CD4-positive, alpha-beta T cell (primary cell): ENCODE measurements around the gene NOX4. TPM values are rescaled to one million over a fixed set of nuclear protein-coding genes. Genes with fewer than 3 reads are reported as not detected.
"Not testable (repeated sequence)": the region's sequence is repeated elsewhere in the genome, so short reads cannot be mapped to it uniquely, and the experiment has no call there.

Source experiments
- ATAC-seq: fragments of 200-7000 bp; cut with Tn5 transposase; one replicate; pipeline ENCODE4 v1.10.0; 2022; ENCODE audit warnings: mild to moderate bottlenecking; ENCODE audit not compliant: poor library complexity
- CTCF ChIA-PET: fragments of 350-600 bp; sonication (Branson Sonifier 250); formaldehyde crosslinking; loops from one replicate; lab custom pipeline; 2021; ENCODE audit warnings: antibody characterized with exemption, inconsistent platforms; lab: Charles Lee
- POLR2A ChIA-PET: fragments of 350-600 bp; sonication (Branson Sonifier 250); formaldehyde crosslinking; loops from one replicate; lab custom pipeline; 2021; ENCODE audit warnings: antibody characterized with exemption, inconsistent platforms; lab: Charles Lee
- DNase-seq, 14 experiments: peaks; one replicate each; pipeline ENCODE4 v3.0.0-alpha.2; 2013 to 2020; ENCODE audit warnings: mixed read lengths in 2 of 14
- H3K27ac ChIP-seq, 2 donors: one replicate each; pipeline versions ENCODE4 v1.5.1 to v1.7.0; 2013; ENCODE audit warnings: low read length in 2 of 2, low read depth in 1 of 2, mild to moderate bottlenecking in 1 of 2
- H3K27me3 ChIP-seq, 2 experiments: 1 replicate in 1 of 2; 2 replicates in 1 of 2; pipeline versions ENCODE4 v1.6.1 to v1.7.0; 2013; ENCODE audit warnings: low read length in 2 of 2, control low read depth in 1 of 2, mild to moderate bottlenecking in 1 of 2, moderate library complexity in 1 of 2; ENCODE audit not compliant: insufficient read depth in 2 of 2, control insufficient read depth in 1 of 2
- H3K36me3 ChIP-seq: one replicate; pipeline ENCODE4 v1.6.1; 2013; ENCODE audit warnings: low read length, control low read depth; ENCODE audit not compliant: insufficient read depth
- H3K4me1 ChIP-seq: one replicate; pipeline ENCODE4 v1.6.1; 2013; ENCODE audit warnings: low read length, control low read depth; ENCODE audit not compliant: insufficient read depth
- H3K4me3 ChIP-seq: one replicate; pipeline ENCODE4 v1.5.1; 2013; ENCODE audit warnings: mild to moderate bottlenecking, low read length, moderate library complexity
- H3K9me3 ChIP-seq, 2 experiments: 1 replicate in 1 of 2; 2 replicates in 1 of 2; pipeline versions ENCODE4 v1.6.1 to v1.7.0; 2013; ENCODE audit warnings: low read length in 2 of 2, mild to moderate bottlenecking in 2 of 2, control low read depth in 1 of 2, moderate library complexity in 1 of 2; ENCODE audit not compliant: control insufficient read depth in 1 of 2, insufficient read depth in 1 of 2
- H3K27ac Mint-ChIP-seq: one replicate; pipeline ENCODE4 v1.8.0; 2020; ENCODE audit warnings: mixed read lengths
- H3K27me3 Mint-ChIP-seq: one replicate; pipeline ENCODE4 v1.8.0; 2021; ENCODE audit warnings: mixed read lengths
- H3K36me3 Mint-ChIP-seq: one replicate; pipeline ENCODE4 v1.8.0; 2021; ENCODE audit warnings: low read depth, mixed read lengths
- H3K4me1 Mint-ChIP-seq: one replicate; pipeline ENCODE4 v1.8.0; 2021; ENCODE audit warnings: low read depth, mixed read lengths
- H3K4me3 Mint-ChIP-seq: one replicate; pipeline ENCODE4 v1.8.0; 2020; ENCODE audit warnings: mild to moderate bottlenecking, mixed read lengths
- H3K9me3 Mint-ChIP-seq: one replicate; pipeline ENCODE4 v1.8.0; 2020; ENCODE audit warnings: mixed read lengths
- intact Hi-C, 2 experiments: fragments of 100-400 bp; cut with DNase I in 1 of 2; cut with micrococcal nuclease in 1 of 2; formaldehyde crosslinking; loops; one replicate each; pipeline versions ENCODE4 v1.15.1 to v1.9.0; 2023 to 2025; cut with DNase I, micrococcal nuclease
- total RNA-seq, 174 experiments: library from RNA in 2 of 174; stranded (reverse) in 2 of 174; gene quantifications; one replicate each; pipeline ENCODE4 v1.2.3 and lab custom pipeline; 2021 to 2026
- TF ChIP-seq, protein P1 (sequence below): fragments of 200-600 bp; IDR thresholded peaks from one replicate; pipeline ENCODE4 v1.8.0; 2022; ENCODE audit warnings: antibody characterized with exemption, mild to moderate bottlenecking

Gene NOX4
- total RNA-seq, 2 experiments from 2014 or later, result not detected

DNA sequence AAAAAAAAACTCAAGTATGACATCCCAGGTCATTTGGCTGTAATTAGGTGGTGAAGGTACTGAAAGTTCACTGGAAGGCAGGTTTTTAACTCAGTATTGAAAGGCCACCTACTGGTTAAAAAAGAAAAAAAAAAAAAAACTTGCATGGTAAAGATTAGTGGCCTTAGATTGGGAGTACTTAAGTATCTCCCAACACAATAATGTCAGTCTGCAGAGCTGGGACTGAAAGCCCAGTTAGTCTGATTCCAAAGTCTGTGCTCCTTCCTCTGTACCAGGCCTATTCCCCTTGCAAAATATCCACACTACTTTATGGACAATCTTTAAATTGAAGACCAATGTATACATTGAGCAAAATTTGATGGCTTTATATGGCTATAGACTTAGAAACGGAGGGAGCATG lies 85.5 kb downstream of the NOX4 start:
- no peak for ATAC-seq
- POLR2A ChIA-PET, result no interaction called here
- Mint-ChIP-seq H3K4me1 (no peaks in the 10 kb centered on the region), H3K9me3 (no peaks in the 10 kb centered on the region), H3K4me3 (no peak overlapping the region), H3K36me3 (no peaks in the 10 kb centered on the region), H3K27ac (no peak overlapping the region), H3K27me3 (no peaks in the 10 kb centered on the region)
- TF ChIP-seq, protein P1, sequence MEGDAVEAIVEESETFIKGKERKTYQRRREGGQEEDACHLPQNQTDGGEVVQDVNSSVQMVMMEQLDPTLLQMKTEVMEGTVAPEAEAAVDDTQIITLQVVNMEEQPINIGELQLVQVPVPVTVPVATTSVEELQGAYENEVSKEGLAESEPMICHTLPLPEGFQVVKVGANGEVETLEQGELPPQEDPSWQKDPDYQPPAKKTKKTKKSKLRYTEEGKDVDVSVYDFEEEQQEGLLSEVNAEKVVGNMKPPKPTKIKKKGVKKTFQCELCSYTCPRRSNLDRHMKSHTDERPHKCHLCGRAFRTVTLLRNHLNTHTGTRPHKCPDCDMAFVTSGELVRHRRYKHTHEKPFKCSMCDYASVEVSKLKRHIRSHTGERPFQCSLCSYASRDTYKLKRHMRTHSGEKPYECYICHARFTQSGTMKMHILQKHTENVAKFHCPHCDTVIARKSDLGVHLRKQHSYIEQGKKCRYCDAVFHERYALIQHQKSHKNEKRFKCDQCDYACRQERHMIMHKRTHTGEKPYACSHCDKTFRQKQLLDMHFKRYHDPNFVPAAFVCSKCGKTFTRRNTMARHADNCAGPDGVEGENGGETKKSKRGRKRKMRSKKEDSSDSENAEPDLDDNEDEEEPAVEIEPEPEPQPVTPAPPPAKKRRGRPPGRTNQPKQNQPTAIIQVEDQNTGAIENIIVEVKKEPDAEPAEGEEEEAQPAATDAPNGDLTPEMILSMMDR, result no peak
- Histone ChIP-seq H3K27ac (no peak overlapping the region), H3K36me3 (no peaks in the 10 kb centered on the region), H3K4me1 (no peaks in the 10 kb centered on the region), H3K27me3 (no peaks in the 10 kb centered on the region), H3K9me3 (no peaks in the 10 kb centered on the region), H3K4me3 (no peak overlapping the region)
- no peak for DNase-seq
- intact Hi-C loops, result no loop called here
- CTCF ChIA-PET, result no interaction called here

DNA sequence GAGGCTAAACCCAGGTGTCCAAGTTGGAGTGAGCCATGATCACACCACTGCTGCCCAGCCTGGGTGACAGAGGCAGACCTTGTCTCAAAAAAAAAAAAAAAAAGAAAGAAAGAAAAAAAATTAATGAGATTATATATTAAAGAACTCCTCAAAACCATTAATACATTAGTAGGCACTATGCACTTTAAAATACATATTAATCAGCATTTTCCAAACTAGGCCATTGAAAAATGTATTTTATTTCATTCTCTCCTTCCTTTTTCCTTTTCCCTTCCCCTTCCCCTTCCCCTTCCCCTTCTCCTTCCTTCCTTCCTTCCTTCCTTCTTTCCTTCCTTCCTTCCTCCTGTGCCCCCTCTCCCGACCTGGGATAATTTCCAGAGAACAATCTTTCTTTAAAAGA lies 99.5 kb downstream of the NOX4 start:
- POLR2A ChIA-PET, H3K9me3 Mint-ChIP-seq, H3K27ac Mint-ChIP-seq, H3K27me3 ChIP-seq, DNase-seq, H3K36me3 ChIP-seq, H3K27me3 Mint-ChIP-seq, ATAC-seq, CTCF ChIA-PET, H3K36me3 Mint-ChIP-seq, H3K4me1 Mint-ChIP-seq, H3K4me3 ChIP-seq, intact Hi-C loops, H3K4me3 Mint-ChIP-seq, H3K4me1 ChIP-seq, H3K27ac ChIP-seq, H3K9me3 ChIP-seq: not testable (repeated sequence)

- H3K27me3 Mint-ChIP-seq, intact Hi-C loops, H3K4me1 ChIP-seq, POLR2A ChIA-PET, H3K4me3 Mint-ChIP-seq, H3K4me3 ChIP-seq, H3K36me3 Mint-ChIP-seq, ATAC-seq, H3K9me3 ChIP-seq, H3K4me1 Mint-ChIP-seq, H3K27me3 ChIP-seq, H3K27ac Mint-ChIP-seq, H3K27ac ChIP-seq, DNase-seq, H3K36me3 ChIP-seq, CTCF ChIA-PET, H3K9me3 Mint-ChIP-seq: not testable (repeated sequence)
Observed at GRCh38 chr11:89387501-89387900, 103.7 kb downstream of the NOX4 start.

- H3K36me3 ChIP-seq, H3K36me3 Mint-ChIP-seq, POLR2A ChIA-PET, H3K27me3 Mint-ChIP-seq, H3K4me3 ChIP-seq, H3K4me1 Mint-ChIP-seq, DNase-seq, CTCF ChIA-PET, intact Hi-C loops, ATAC-seq, H3K9me3 ChIP-seq, H3K4me3 Mint-ChIP-seq, H3K9me3 Mint-ChIP-seq, H3K4me1 ChIP-seq, H3K27ac Mint-ChIP-seq, H3K27ac ChIP-seq, H3K27me3 ChIP-seq: not testable (repeated sequence)
Observed at GRCh38 chr11:89382986-89383385, 108.2 kb downstream of the NOX4 start.

GRCh38 chr11:89381094-89381493 lies 110.1 kb downstream of the NOX4 start:
- no peaks in the 10 kb centered on the region for H3K36me3 Mint-ChIP-seq
- no peaks in the 10 kb centered on the region for H3K27me3 Mint-ChIP-seq
- Histone ChIP-seq H3K36me3 (no peaks in the 10 kb centered on the region), H3K9me3 (no peaks in the 10 kb centered on the region), H3K27me3 (no peaks in the 10 kb centered on the region), H3K27ac (no peak overlapping the region), H3K4me3 (no peak overlapping the region), H3K4me1 (no peaks in the 10 kb centered on the region)
- ChIA-PET POLR2A (no interaction called here), CTCF (no interaction called here)
- H3K4me3 Mint-ChIP-seq, result no peak overlapping the region
- H3K9me3 Mint-ChIP-seq, result no peaks in the 10 kb centered on the region
- TF ChIP-seq, protein P1, result no peak
- H3K27ac Mint-ChIP-seq, result no peak overlapping the region
- DNase-seq (no peak), ATAC-seq (no peak)
- no peaks in the 10 kb centered on the region for H3K4me1 Mint-ChIP-seq
- intact Hi-C loops, result no loop called here

DNA sequence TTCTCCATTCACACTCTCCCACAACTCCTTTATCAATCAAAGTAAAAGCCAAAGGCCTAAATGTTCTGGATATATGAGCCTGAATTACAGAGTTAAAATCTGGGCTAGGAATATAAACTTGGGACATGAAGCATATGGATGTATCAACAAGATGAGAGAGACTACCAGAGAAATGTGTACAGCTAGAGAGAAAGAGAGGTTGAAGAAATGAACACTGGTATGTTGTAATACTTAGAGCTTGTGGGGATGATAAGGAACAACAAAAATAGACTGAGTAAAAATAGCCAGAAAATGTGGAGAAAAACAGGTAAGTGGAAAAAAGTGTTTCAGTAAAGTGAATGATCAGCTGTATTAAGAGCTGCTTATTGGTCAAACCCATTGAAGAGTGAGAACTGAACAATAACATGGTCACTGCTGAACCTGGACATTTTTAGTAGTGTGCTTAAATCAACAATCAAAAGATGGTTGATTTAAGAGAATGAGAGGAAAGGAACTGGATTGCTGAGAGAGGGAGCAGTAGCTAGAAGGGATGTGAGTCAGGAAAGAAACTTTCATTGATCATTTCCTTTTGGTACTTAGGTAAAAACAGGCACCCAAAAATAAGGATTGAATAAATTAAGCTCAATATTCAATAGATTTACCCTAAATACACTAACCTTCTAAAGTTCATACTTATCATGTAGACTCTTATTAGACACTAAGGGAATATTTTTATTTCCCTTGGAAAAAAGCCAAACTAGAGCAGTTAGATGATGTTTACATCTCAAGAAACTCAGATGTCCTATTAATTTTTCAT lies 111.0 kb downstream of the NOX4 start:
- ATAC-seq, H3K4me3 Mint-ChIP-seq, H3K4me1 ChIP-seq, intact Hi-C loops, H3K27ac ChIP-seq, H3K9me3 ChIP-seq, H3K27me3 ChIP-seq, DNase-seq, CTCF ChIA-PET, H3K36me3 Mint-ChIP-seq, POLR2A ChIA-PET, H3K4me1 Mint-ChIP-seq, H3K9me3 Mint-ChIP-seq, H3K27me3 Mint-ChIP-seq, H3K27ac Mint-ChIP-seq, H3K4me3 ChIP-seq, H3K36me3 ChIP-seq: not testable (repeated sequence)
